GM19397 (cell line): ENCODE results near the gene CALU.

ENCODE experiments used
- ATAC-seq: cut with Tn5 transposase; IDR thresholded peaks from one replicate; pipeline ENCODE4 v1.9.1; 2021; ENCODE audit warnings: mild to moderate bottlenecking, moderate library complexity; ENCODE audit not compliant: unreplicated experiment

CALU gene

GRCh38 chr7:128809363-128809762, 70.2 kb downstream of the CALU start:
- ATAC-seq: no peak

GRCh38 chr7:128810473-128810872, 71.3 kb downstream of the CALU start:
- no peak for ATAC-seq

- no peak for ATAC-seq
Observed at GRCh38 chr7:128810997-128811396, 71.8 kb downstream of the CALU start.

GRCh38 chr7:128811631-128812430, 72.7 kb downstream of the CALU start:
- ATAC-seq: no peak

GRCh38 chr7:128812514-128813168, 73.5 kb downstream of the CALU start:
- no peak for ATAC-seq

- no peak for ATAC-seq
Observed at GRCh38 chr7:128814499-128814898, 75.3 kb downstream of the CALU start.

- ATAC-seq: no peak
Observed at GRCh38 chr7:128815289-128815942, 76.3 kb downstream of the CALU start.

GRCh38 chr7:128818694-128819093, 79.5 kb downstream of the CALU start:
- ATAC-seq: no peak
